H1 (cell line): ENCODE results near the gene PCDHGB5. TPM values are rescaled to one million over a fixed set of nuclear protein-coding genes. Genes with fewer than 3 reads are reported as not detected.

ENCODE experiments used
- CTCF ChIA-PET: fragments of 300-600 bp; sonication (Branson Sonifier 250); formaldehyde crosslinking; loops from one replicate; lab custom pipeline; 2021; ENCODE audit not compliant: partially characterized antibody; lab: Charles Lee
- POLR2A ChIA-PET: fragments of 300-600 bp; sonication (Branson Sonifier 250); formaldehyde crosslinking; loops from one replicate; lab custom pipeline; 2021; ENCODE audit warnings: inconsistent platforms; ENCODE audit not compliant: partially characterized antibody; lab: Charles Lee
- DNase-seq, 2 experiments: peaks; one replicate each; pipeline versions ENCODE4 v3.0.0 to v3.0.0-alpha.2; 2010 to 2022; ENCODE audit warnings: low spot score in 2 of 2, low read depth in 1 of 2, mixed read lengths in 1 of 2
- FAIRE-seq: peaks from 2 replicates; lab custom pipeline; 2011; peaks lifted over from hg19 to GRCh38; lab: Jason Lieb, UNC
- H2AFZ ChIP-seq: 2 replicates; pipeline ENCODE4 v1.8.1; 2012; ENCODE audit warnings: low read length, inconsistent platforms
- H2AK5ac ChIP-seq: 2 replicates; pipeline ENCODE4 v1.6.1; 2013; ENCODE audit warnings: low read depth, low read length
- H2BK120ac ChIP-seq: replicated peaks from 2 replicates; pipeline ENCODE3; 2013; ENCODE audit warnings: low read depth, low read length, inconsistent platforms
- H2BK12ac ChIP-seq: 2 replicates; pipeline ENCODE4 v1.6.1; 2013; ENCODE audit warnings: low read depth, low read length
- H2BK15ac ChIP-seq: 2 replicates; pipeline ENCODE4 v1.6.1; 2013; ENCODE audit warnings: low read length
- H2BK20ac ChIP-seq: 2 replicates; pipeline ENCODE4 v1.6.1; 2013; ENCODE audit warnings: low read length
- H2BK5ac ChIP-seq: 2 replicates; pipeline ENCODE4 v1.6.1; 2013; ENCODE audit warnings: low read depth, low read length
- H3K14ac ChIP-seq: 2 replicates; pipeline ENCODE4 v1.6.1; 2013; ENCODE audit warnings: inconsistent platforms; ENCODE audit not compliant: insufficient read length
- H3K18ac ChIP-seq: 2 replicates; pipeline ENCODE4 v1.6.1; 2013; ENCODE audit warnings: low read length; ENCODE audit errors: extremely low read depth
- H3K23ac ChIP-seq: 2 replicates; pipeline ENCODE4 v1.6.1; 2013; ENCODE audit warnings: inconsistent platforms; ENCODE audit not compliant: insufficient read length
- H3K23me2 ChIP-seq: 2 replicates; pipeline ENCODE4 v1.6.1; 2013; ENCODE audit warnings: low read depth, low read length
- H3K27ac ChIP-seq: 2 replicates; pipeline ENCODE4 v1.6.1; 2011; ENCODE audit warnings: low read depth, low read length, inconsistent platforms
- H3K27me3 ChIP-seq, 4 experiments: replicated peaks in 1 of 4; 1 replicate in 1 of 4; 2 replicates in 3 of 4; pipeline versions ENCODE4 v1.6.1 to v1.8.1; 2011 to 2013; ENCODE audit warnings: low read length in 3 of 4, mild to moderate bottlenecking in 3 of 4, inconsistent platforms in 2 of 4, mixed read lengths in 2 of 4, moderate library complexity in 1 of 4; ENCODE audit not compliant: control insufficient read depth in 3 of 4, insufficient read depth in 3 of 4; ENCODE audit errors: extremely low read depth in 1 of 4
- H3K36me3 ChIP-seq, 4 experiments: 2 replicates each; pipeline versions ENCODE4 v1.6.1 to v1.8.1; 2011 to 2013; ENCODE audit warnings: mild to moderate bottlenecking in 4 of 4, low read length in 3 of 4, moderate library complexity in 2 of 4, control low read depth in 1 of 4, inconsistent platforms in 1 of 4; ENCODE audit not compliant: insufficient read depth in 4 of 4, control insufficient read depth in 2 of 4
- H3K4ac ChIP-seq: replicated peaks from 2 replicates; pipeline ENCODE3; 2013; ENCODE audit warnings: low read length, low read depth, mixed read lengths, inconsistent platforms; ENCODE audit not compliant: insufficient read length
- H3K4me1 ChIP-seq, 4 experiments: replicated peaks in 1 of 4; 1 replicate in 1 of 4; 2 replicates in 3 of 4; pipeline versions ENCODE4 v1.6.1 to v1.8.1; 2011 to 2013; ENCODE audit warnings: low read length in 3 of 4, inconsistent platforms in 2 of 4, mixed read lengths in 1 of 4; ENCODE audit not compliant: insufficient read depth in 4 of 4, control insufficient read depth in 3 of 4
- H3K4me2 ChIP-seq, 2 experiments: 2 replicates each; pipeline versions ENCODE4 v1.6.1 to v1.8.1; 2011 to 2013; ENCODE audit warnings: low read depth in 2 of 2, low read length in 2 of 2, control low read depth in 1 of 2, inconsistent platforms in 1 of 2, mild to moderate bottlenecking in 1 of 2; ENCODE audit not compliant: insufficient read depth in 1 of 2
- H3K4me3 ChIP-seq, 4 experiments: fragments of 200-600, 300-600 bp in 1 of 4; sonication (generic), shearing (Covaris generic), sonication (Bioruptor Twin) in 1 of 4; 2 replicates each; pipeline versions ENCODE4 v1.5.1 to v1.8.1; 2011 to 2016; ENCODE audit warnings: low read length in 4 of 4, low read depth in 3 of 4, control low read depth in 2 of 4, inconsistent platforms in 2 of 4, mild to moderate bottlenecking in 2 of 4, mixed read lengths in 1 of 4, moderate library complexity in 1 of 4; ENCODE audit not compliant: insufficient read depth in 2 of 4; ENCODE audit errors: extremely low read depth in 1 of 4
- H3K56ac ChIP-seq: replicated peaks from 2 replicates; pipeline ENCODE3; 2013; ENCODE audit warnings: low read depth, mild to moderate bottlenecking, mixed read lengths, low read length, inconsistent platforms; ENCODE audit not compliant: insufficient read length
- H3K79me1 ChIP-seq: 2 replicates; pipeline ENCODE4 v1.6.1; 2013; ENCODE audit warnings: low read depth, low read length, control low read depth
- H3K79me2 ChIP-seq, 2 experiments: 2 replicates each; pipeline versions ENCODE4 v1.6.1 to v1.8.1; 2012 to 2013; ENCODE audit warnings: low read length in 2 of 2, mild to moderate bottlenecking in 2 of 2, inconsistent platforms in 1 of 2; ENCODE audit not compliant: insufficient read depth in 2 of 2, control insufficient read depth in 1 of 2
- H3K9ac ChIP-seq, 4 experiments: replicated peaks in 1 of 4; 1 replicate in 1 of 4; 2 replicates in 3 of 4; pipeline versions ENCODE4 v1.6.1 to v1.8.1; 2011 to 2013; ENCODE audit warnings: low read depth in 3 of 4, low read length in 3 of 4, control low read depth in 2 of 4, mild to moderate bottlenecking in 2 of 4, moderate library complexity in 2 of 4, inconsistent platforms in 1 of 4; ENCODE audit errors: extremely low read depth in 1 of 4
- H3K9me3 ChIP-seq, 2 experiments: 2 replicates each; pipeline versions ENCODE4 v1.6.1 to v1.8.1; 2012 to 2013; ENCODE audit warnings: mild to moderate bottlenecking in 2 of 2, moderate library complexity in 2 of 2, control low read depth in 1 of 2, inconsistent platforms in 1 of 2, low read depth in 1 of 2, low read length in 1 of 2, mixed read lengths in 1 of 2; ENCODE audit not compliant: insufficient read depth in 2 of 2
- H4K20me1 ChIP-seq, 2 experiments: replicated peaks in 1 of 2; 2 replicates each; pipeline versions ENCODE3 to v1.8.1; 2011 to 2013; ENCODE audit warnings: inconsistent platforms in 2 of 2, low read length in 2 of 2, mild to moderate bottlenecking in 1 of 2; ENCODE audit not compliant: insufficient read depth in 2 of 2, control insufficient read depth in 1 of 2
- H4K5ac ChIP-seq: 2 replicates; pipeline ENCODE4 v1.6.1; 2013; ENCODE audit warnings: low read length, low read depth, mixed read lengths, inconsistent platforms; ENCODE audit not compliant: insufficient read length
- H4K8ac ChIP-seq: 2 replicates; pipeline ENCODE4 v1.8.0; 2013; ENCODE audit warnings: mild to moderate bottlenecking, moderate library complexity, low read length, inconsistent platforms; ENCODE audit not compliant: insufficient read depth; ENCODE audit errors: extremely low read depth
- H4K91ac ChIP-seq: replicated peaks from 2 replicates; pipeline ENCODE3; 2013; ENCODE audit warnings: low read length, mixed read lengths, inconsistent platforms; ENCODE audit not compliant: insufficient read length
- BCL11A ChIP-seq, 2 experiments: IDR thresholded peaks; one replicate each; pipeline ENCODE4 v1.6.1; 2011; ENCODE audit warnings: low read depth in 2 of 2, low read length in 2 of 2, mild to moderate bottlenecking in 2 of 2
- CTBP2 ChIP-seq: IDR thresholded peaks from 2 replicates; pipeline ENCODE4 v1.7.0; 2011; ENCODE audit warnings: borderline replicate concordance, mild to moderate bottlenecking, moderate library complexity, mixed read lengths, low read length; ENCODE audit not compliant: insufficient read depth, insufficient read length
- CTCF ChIP-seq, 3 experiments: IDR thresholded peaks; 1 replicate in 2 of 3; 2 replicates in 1 of 3; pipeline versions ENCODE4 v1.5.1 to v1.6.1; 2011; ENCODE audit warnings: low read length in 3 of 3, mild to moderate bottlenecking in 3 of 3, inconsistent platforms in 2 of 3, low read depth in 1 of 3, moderate library complexity in 1 of 3; ENCODE audit not compliant: insufficient read depth in 1 of 3; ENCODE audit errors: control extremely low read depth in 1 of 3
- GABPA ChIP-seq: IDR thresholded peaks from 2 replicates; pipeline ENCODE4 v1.6.1; 2011; ENCODE audit warnings: mild to moderate bottlenecking, low read length, moderate library complexity, borderline replicate concordance; ENCODE audit not compliant: insufficient read depth
- NRF1 ChIP-seq: IDR thresholded peaks from 2 replicates; pipeline ENCODE4 v1.6.1; 2011; ENCODE audit warnings: mild to moderate bottlenecking, low read depth, low read length, improper control_type of control experiment
- RBBP5 ChIP-seq: IDR thresholded peaks from 2 replicates; pipeline ENCODE4 v1.7.1; 2012; ENCODE audit warnings: low read depth, mild to moderate bottlenecking, inconsistent platforms, low read length, moderate library complexity, borderline replicate concordance
- RXRA ChIP-seq: IDR thresholded peaks from 2 replicates; pipeline ENCODE4 v1.6.1; 2011; ENCODE audit warnings: low read depth, mild to moderate bottlenecking, low read length, moderate library complexity; ENCODE audit not compliant: insufficient read depth
- SIX5 ChIP-seq: IDR thresholded peaks from 2 replicates; pipeline ENCODE4 v1.6.1; 2011; ENCODE audit warnings: mild to moderate bottlenecking, low read depth, low read length
- SP2 ChIP-seq: IDR thresholded peaks from 2 replicates; pipeline ENCODE4 v1.6.1; 2012; ENCODE audit warnings: mild to moderate bottlenecking, low read length, inconsistent platforms
- SUZ12 ChIP-seq: fragments of 200-600 bp; sonication (generic); IDR thresholded peaks from 2 replicates; pipeline ENCODE4 v1.6.1; 2012; ENCODE audit warnings: mild to moderate bottlenecking, inconsistent platforms, low read length, moderate library complexity, mixed read lengths
- TBP ChIP-seq: IDR thresholded peaks from 2 replicates; pipeline ENCODE4 v1.6.1; 2011; ENCODE audit warnings: low read depth, low read length, improper control_type of control experiment
- WGBS, 2 experiments: shearing (Covaris generic) in 1 of 2; methylation state at CpG; one replicate each; pipeline versions ENCODE4 v1.1.6 to v1.1.7; 2013 to 2015; ENCODE audit warnings: low lambda C conversion rate in 2 of 2, mixed read lengths in 2 of 2, inconsistent platforms in 1 of 2, low coverage in 1 of 2, missing lambda C conversion rate in 1 of 2; ENCODE audit not compliant: insufficient replicate concordance in 2 of 2, insufficient coverage in 1 of 2, insufficient read length in 1 of 2; ENCODE audit errors: extremely low coverage in 1 of 2, missing lambda C conversion rate in 1 of 2; 5-methylcytosine and 5-hydroxymethylcytosine counted together
- polyA plus RNA-seq, 7 experiments: library from polyadenylated mRNA; depleted of rRNA in 3 of 7; stranded (reverse) in 5 of 7; unstranded in 2 of 7; fragments of >200 nt in 5 of 7; fragments of 200-250 nt in 2 of 7; gene quantifications; 1 replicate in 5 of 7; 2 replicates in 1 of 7; 4 replicates in 1 of 7; pipeline versions ENCODE4 v1.2.1 to v1.2.3, GENCODE V29; 2011 to 2013; ENCODE audit warnings: missing spikeins in 2 of 7, mixed read lengths in 2 of 7
- total RNA-seq: library from RNA; stranded (reverse); fragmentation: NEBNext Ultra II Directional; extraction: Animal tissue kit (Norgen Biotek cat#: 25700); gene quantifications from 2 replicates; pipeline ENCODE4 v1.2.1, GENCODE V29; 2021

The PCDHGB5 gene
- total and polyA plus RNA-seq, 2 of the 8 experiments (the other 6 are each of a cell fraction or from before 2014, with no cell fraction given) = 1.1 to 2.6 TPM

- no peak overlapping the region for H3K4me3 ChIP-seq
- no peaks in the 10 kb centered on the region for H3K27me3 ChIP-seq
- H3K14ac ChIP-seq = no peak overlapping the region
- DNase-seq (no peak), FAIRE-seq (no peak)
- peaks cover 34 to 44% of the 10 kb centered on the region in 2 experiments for H3K9me3 ChIP-seq
- peaks cover 2% of the 10 kb centered on the region; the same call in 1 of the 2 replicates for H3K79me1 ChIP-seq
- no peak overlapping the region for H4K5ac ChIP-seq
- H2BK12ac ChIP-seq = no peak overlapping the region
- H2BK5ac ChIP-seq = no peak overlapping the region
- 97% methylated on average over 37 of the region's 37 CpGs; no CpG with 5 or more reads in 1 of the 2 experiments for WGBS, 2 experiments
- H2AK5ac ChIP-seq = no peak overlapping the region
- H3K36me3 ChIP-seq = peaks cover 0 to 14% (median under 1%) of the 10 kb centered on the region in 4 experiments; a peak in 3 of 8 replicates
- H2BK120ac ChIP-seq = no peak overlapping the region
- no peak overlapping the region for H4K8ac ChIP-seq
- no peak overlapping the region for H3K18ac ChIP-seq
- H3K4me1 ChIP-seq = no peaks in the 10 kb centered on the region
- H3K4me2 ChIP-seq = no peak overlapping the region
- no peaks in the 10 kb centered on the region for H3K79me2 ChIP-seq
- H4K20me1 ChIP-seq = no peaks in the 10 kb centered on the region
- CTCF ChIA-PET = interaction anchor here (1.1 to 7.0 kb wide), 22 partner anchors 8 to 208 kb away, joined by 3 to 67 read pairs (median 6); partner anchors contain the start of genes PCDHB14, PCDHB15, PCDHGA10 and PCDHGA11
- H3K56ac ChIP-seq = no peak overlapping the region
- no peak overlapping the region for H2AFZ ChIP-seq
- H3K23me2 ChIP-seq = no peaks in the 10 kb centered on the region
- H3K23ac ChIP-seq = no peak overlapping the region
- no peak overlapping the region for H2BK15ac ChIP-seq
- POLR2A ChIA-PET = interaction anchor here (1.4 kb wide), 1 partner anchor 82 kb away, joined by 4 read pairs; no protein-coding TSS in a partner anchor
- no peak overlapping the region for H2BK20ac ChIP-seq
- H4K91ac ChIP-seq = no peak overlapping the region
- H3K27ac ChIP-seq = no peak overlapping the region
- H3K9ac ChIP-seq = no peak overlapping the region
- no peak overlapping the region for H3K4ac ChIP-seq
- TF ChIP-seq SIX5 (no peak), SP2 (no peak), CTCF (IDR thresholded peaks at IDR 0.05; ENCODE audit: control extremely low read depth in 1 of 3, insufficient read depth in 1 of 3, low read depth in 1 of 3, low read length in 3 of 3) (no peak), TBP (no peak), BCL11A (IDR thresholded peaks at IDR 0.05; ENCODE audit: low read depth in 2 of 2, low read length in 2 of 2) (no peak), RXRA (no peak), RBBP5 (no peak), CTBP2 (no peak), SUZ12 (no peak), GABPA (no peak), NRF1 (no peak)
Measured at GRCh38 chr5:141431286-141431685, 33.5 kb downstream of the PCDHGB5 start.
